Measurements from ENCODE around the gene ENOPH1.
"Not testable (repeated sequence)": the region's sequence is repeated elsewhere in the genome, so short reads cannot be mapped to it uniquely, and the experiment has no call there.

Gene ENOPH1

GRCh38 chr4:82430193-82430963 is at the start of gene ENOPH1, which contains the start of gene HNRNPDL:
Gene ENOPH1, plus strand, starts transcription at chr4:82430590. Its CDS starts 240 bp downstream, at chr4:82430830.
Gene HNRNPDL, minus strand, starts transcription at chr4:82430462. Its CDS starts 772 bp downstream, at chr4:82429690.
- peak; percentile 95 for DNase-seq (ENCODE audit: low spot score)
- in situ Hi-C loops (cut with MboI; ENCODE audit: low sequenced_read_pairs, unreplicated experiment) = no loop called here
- TF ChIP-seq CTCF (IDR thresholded peaks at IDR 0.05; ENCODE audit: borderline replicate concordance, control extremely low read depth, extremely low read depth, insufficient read depth, missing control alignments) = no peak

GRCh38 chr4:82380831-82381230 is 49.6 kb upstream of the ENOPH1 start:
- no peak for TF ChIP-seq CTCF (IDR thresholded peaks at IDR 0.05; ENCODE audit: borderline replicate concordance, control extremely low read depth, extremely low read depth, insufficient read depth, missing control alignments)
- in situ Hi-C loops (cut with MboI; ENCODE audit: low sequenced_read_pairs, unreplicated experiment) = no loop called here
- DNase-seq (ENCODE audit: low spot score) = no peak

- no peak for TF ChIP-seq CTCF (IDR thresholded peaks at IDR 0.05; ENCODE audit: borderline replicate concordance, control extremely low read depth, extremely low read depth, insufficient read depth, missing control alignments)
- no peak for DNase-seq (ENCODE audit: low spot score)
- in situ Hi-C loops (cut with MboI; ENCODE audit: low sequenced_read_pairs, unreplicated experiment) = no loop called here
Observed at GRCh38 chr4:82381235-82381634, 49.2 kb upstream of the ENOPH1 start.

- TF ChIP-seq CTCF (IDR thresholded peaks at IDR 0.05; ENCODE audit: borderline replicate concordance, control extremely low read depth, extremely low read depth, insufficient read depth, missing control alignments) = no peak
- DNase-seq (ENCODE audit: low spot score) = no peak
- in situ Hi-C loops (cut with MboI; ENCODE audit: low sequenced_read_pairs, unreplicated experiment) = no loop called here
Observed at GRCh38 chr4:82381661-82382296, 48.6 kb upstream of the ENOPH1 start.

- in situ Hi-C loops (cut with MboI; ENCODE audit: low sequenced_read_pairs, unreplicated experiment) = no loop called here
- DNase-seq (ENCODE audit: low spot score) = no peak
- no peak for TF ChIP-seq CTCF (IDR thresholded peaks at IDR 0.05; ENCODE audit: borderline replicate concordance, control extremely low read depth, extremely low read depth, insufficient read depth, missing control alignments)
Observed at GRCh38 chr4:82382751-82383150, 47.6 kb upstream of the ENOPH1 start.

GRCh38 chr4:82386312-82386711 is 44.1 kb upstream of the ENOPH1 start:
- in situ Hi-C loops (cut with MboI; ENCODE audit: low sequenced_read_pairs, unreplicated experiment); DNase-seq (ENCODE audit: low spot score): not testable (repeated sequence)

GRCh38 chr4:82388405-82388804 is 42.0 kb upstream of the ENOPH1 start:
- in situ Hi-C loops (cut with MboI; ENCODE audit: low sequenced_read_pairs, unreplicated experiment) = no loop called here
- TF ChIP-seq CTCF (IDR thresholded peaks at IDR 0.05; ENCODE audit: borderline replicate concordance, control extremely low read depth, extremely low read depth, insufficient read depth, missing control alignments) = no peak
- no peak for DNase-seq (ENCODE audit: low spot score)

GRCh38 chr4:82390061-82390460 is 40.3 kb upstream of the ENOPH1 start:
- DNase-seq (ENCODE audit: low spot score); in situ Hi-C loops (cut with MboI; ENCODE audit: low sequenced_read_pairs, unreplicated experiment): not testable (repeated sequence)
